Measurements from ENCODE around the gene IL4I1.

- TF ChIP-seq CTCF (conservative IDR thresholded peaks at IDR 0.05; ENCODE audit: low read depth, low read length) (no peak), EZH2 (IDR thresholded peaks at IDR 0.05; ENCODE audit: borderline replicate concordance, low read depth, low read length, poor library complexity, severe bottlenecking) (no peak)
Observed at GRCh38 chr19:49857838-49858087, 38.9 kb downstream of the IL4I1 start.

Measured in A673 (cell line).